Tibial nerve (tissue), 4 donors: Measurements from ENCODE around the gene ECPAS.

Experiments
- CTCF ChIP-seq, 5 experiments: fragments of 200-600 bp in 3 of 5; fragments of 450-650 bp in 2 of 5; sonication (generic) in 3 of 5; IDR thresholded peaks; one replicate each; pipeline ENCODE4 v1.5.1; 2016 to 2019; ENCODE audit warnings: antibody characterized with exemption in 5 of 5, mild to moderate bottlenecking in 3 of 5, moderate library complexity in 2 of 5
- EP300 ChIP-seq, 2 donors: sonication (generic); formaldehyde crosslinking; IDR thresholded peaks; one replicate each; pipeline ENCODE4 v1.6.1; 2017; ENCODE audit warnings: antibody characterized with exemption in 2 of 2, mild to moderate bottlenecking in 1 of 2
- POLR2A ChIP-seq, 2 donors: fragments of 450-650 bp; IDR thresholded peaks; one replicate each; pipeline ENCODE4 v1.6.1; 2017; ENCODE audit warnings: antibody characterized with exemption in 2 of 2, mild to moderate bottlenecking in 2 of 2, moderate library complexity in 2 of 2

- TF ChIP-seq POLR2A (IDR thresholded peaks at IDR 0.05) (no peak), CTCF (IDR thresholded peaks at IDR 0.05) (no peak), EP300 (IDR thresholded peaks at IDR 0.05) (no peak)
Measured at GRCh38 chr9:111349766-111350165, 134.4 kb downstream of the ECPAS start.
